Body of pancreas (tissue), 4 donors: Measurements from ENCODE around the gene MAEA. TPM values are rescaled to one million over a fixed set of nuclear protein-coding genes. Genes with fewer than 3 reads are reported as not detected.

Source experiments
- ATAC-seq: fragments of 150-250 bp; one replicate; pipeline ENCODE4 v1.9.1; 2016
- DNase-seq, 4 donors: peaks; one replicate each; pipeline ENCODE4 v3.0.0-alpha.2; 2019
- H3K27ac ChIP-seq, 4 donors: fragments of 200-600 bp; sonication (generic); 1 replicate in 3 of 4; 2 replicates in 1 of 4; pipeline versions ENCODE4 v1.5.1 to v1.6.1; 2016 to 2019; ENCODE audit warnings: mild to moderate bottlenecking in 1 of 4, mixed read lengths in 1 of 4, moderate library complexity in 1 of 4
- H3K27me3 ChIP-seq, 2 donors: fragments of 200-600 bp; sonication (generic); one replicate each; pipeline ENCODE4 v1.6.0; 2016; ENCODE audit warnings: mild to moderate bottlenecking in 1 of 2
- H3K36me3 ChIP-seq, 2 donors: fragments of 200-600 bp; sonication (generic); replicated peaks in 1 of 2; 2 replicates each; pipeline ENCODE4 v1.5.1; 2016; ENCODE audit warnings: low read depth in 2 of 2; ENCODE audit not compliant: insufficient read depth in 1 of 2
- H3K4me1 ChIP-seq: fragments of 200-600 bp; sonication (generic); one replicate; pipeline ENCODE4 v1.6.0; 2016
- H3K4me3 ChIP-seq, 2 donors: fragments of 200-600 bp; sonication (generic); 1 replicate in 1 of 2; 2 replicates in 1 of 2; pipeline ENCODE4 v1.5.1; 2016 to 2019
- H3K9me3 ChIP-seq, 3 donors: fragments of 200-600 bp; sonication (generic); 1 replicate in 2 of 3; 2 replicates in 1 of 3; pipeline ENCODE4 v1.5.1; 2016
- CTCF ChIP-seq, 7 experiments: fragments of 450-650 bp in 4 of 7; fragments of 200-600 bp in 3 of 7; sonication (generic) in 3 of 7; IDR thresholded peaks; one replicate each; pipeline ENCODE4 v1.5.1; 2016 to 2019; ENCODE audit warnings: antibody characterized with exemption in 7 of 7
- POLR2A ChIP-seq, 3 donors: fragments of 450-650 bp; IDR thresholded peaks; one replicate each; pipeline ENCODE4 v1.6.1; 2016; ENCODE audit warnings: antibody characterized with exemption in 3 of 3, mild to moderate bottlenecking in 2 of 3
- WGBS, 2 donors: methylation state at CpG; one replicate each; pipeline ENCODE4 v1.1.5; 2017; 5-methylcytosine and 5-hydroxymethylcytosine counted together
- intact Hi-C: fragments of 100-400 bp; cut with DNase I; formaldehyde crosslinking; loops from one replicate; pipeline ENCODE4 v1.15.1; 2023
- total RNA-seq, 2 donors: library from RNA; depleted of rRNA; stranded (reverse); fragments of >200 nt; gene quantifications; one replicate each; pipeline ENCODE4 v1.1.0, GENCODE V29; 2016

MAEA gene
- total RNA-seq, 2 donors from 2014 or later, result 68.7 to 88.0 TPM

GRCh38 chr4:1364217-1364616 lies 74.5 kb downstream of the MAEA start:
- H3K36me3 ChIP-seq, result no peaks in the 10 kb centered on the region
- intact Hi-C loops, result no loop called here
- WGBS, 2 donors, result 90 to 96% methylated on average over 4 to 16 of the region's 18 CpGs
- TF ChIP-seq CTCF (IDR thresholded peaks at IDR 0.05) (no peak), POLR2A (IDR thresholded peaks at IDR 0.05) (no peak)
- H3K9me3 ChIP-seq, result no peaks in the 10 kb centered on the region
- peaks cover 20% of the 10 kb centered on the region for H3K4me1 ChIP-seq
- no peak overlapping the region for H3K27ac ChIP-seq
- H3K4me3 ChIP-seq, result no peak overlapping the region
- ATAC-seq, result no peak
- no peaks in the 10 kb centered on the region for H3K27me3 ChIP-seq
- DNase-seq, result no peak

DNA sequence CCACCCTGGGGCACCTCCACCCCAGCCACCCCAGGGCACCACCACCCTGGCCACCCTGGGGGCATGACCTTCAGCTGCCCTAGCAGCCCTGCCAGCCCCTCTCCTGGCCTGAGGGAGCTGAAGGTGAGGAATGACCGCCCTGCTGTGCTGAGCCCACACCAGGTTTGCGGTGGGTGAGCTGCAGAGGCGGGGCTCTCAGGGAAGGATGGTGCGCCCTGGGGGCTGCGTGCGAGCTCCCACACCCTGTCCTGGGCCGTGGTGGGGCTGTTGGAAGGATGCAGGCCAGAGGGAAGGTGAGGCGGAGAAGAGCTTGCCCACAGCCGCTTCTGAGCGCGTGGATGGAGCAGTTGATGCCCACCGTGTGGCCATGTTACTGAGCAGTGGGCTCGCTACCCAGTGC lies 75.1 kb downstream of the MAEA start:
- TF ChIP-seq CTCF (IDR thresholded peaks at IDR 0.05) (no peak), POLR2A (IDR thresholded peaks at IDR 0.05) (no peak)
- no peak for ATAC-seq
- WGBS, 2 donors, result 94% methylated on average over 9 to 13 of the region's 13 CpGs
- intact Hi-C loops, result no loop called here
- Histone ChIP-seq H3K36me3 (no peaks in the 10 kb centered on the region), H3K27me3 (no peaks in the 10 kb centered on the region), H3K9me3 (no peaks in the 10 kb centered on the region), H3K4me3 (no peak overlapping the region), H3K4me1 (peaks cover 21% of the 10 kb centered on the region), H3K27ac (peak overlapping the region in 1 of 4 donors; percentile 38)
- DNase-seq, result no peak

DNA sequence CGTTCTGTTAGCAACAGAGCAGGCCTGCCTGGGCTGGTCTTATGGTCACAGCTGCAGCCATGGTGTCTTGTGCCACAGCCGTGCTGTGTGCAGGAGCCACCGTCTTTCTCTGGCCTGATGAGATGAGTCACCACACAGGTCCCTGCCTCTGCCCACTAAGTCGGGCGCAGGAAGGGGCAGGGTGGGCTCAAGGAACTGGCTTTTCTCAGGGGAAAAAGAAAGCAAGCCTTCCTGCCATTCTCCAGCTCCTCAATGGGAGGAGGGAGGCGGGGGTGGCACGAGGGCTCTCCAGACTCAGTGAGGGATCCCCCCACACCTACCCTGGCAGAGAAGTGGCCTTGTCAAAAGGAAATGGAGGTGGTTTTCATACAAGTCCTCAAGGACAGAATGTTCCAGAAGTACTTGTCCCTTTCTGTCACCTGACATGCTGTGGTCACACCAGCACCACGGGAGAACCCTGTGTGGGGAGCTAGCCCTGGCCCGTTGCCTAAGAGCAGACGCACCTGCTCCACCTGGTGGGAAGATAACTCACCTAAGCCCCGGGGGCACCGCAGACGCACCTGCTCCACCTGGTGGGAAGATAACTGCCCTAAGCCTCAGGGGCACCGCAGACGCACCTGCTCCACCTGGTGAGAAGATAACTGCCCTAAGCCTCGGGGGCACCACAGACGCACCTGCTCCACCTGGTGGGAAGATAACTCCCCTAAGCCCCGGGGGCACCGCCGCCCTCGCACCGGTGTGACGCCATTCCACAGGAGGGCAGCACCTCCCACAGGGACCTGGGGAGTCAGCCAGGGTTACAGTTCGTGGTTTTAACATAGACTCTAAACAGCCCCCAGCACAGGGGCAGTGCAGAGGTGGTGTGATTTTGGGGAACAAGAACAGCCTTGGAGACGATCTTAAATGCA lies 75.8 kb downstream of the MAEA start:
- Histone ChIP-seq H3K4me1 (peaks cover 21% of the 10 kb centered on the region), H3K9me3 (no peaks in the 10 kb centered on the region), H3K4me3 (no peak overlapping the region), H3K27me3 (no peaks in the 10 kb centered on the region), H3K36me3 (no peaks in the 10 kb centered on the region), H3K27ac (peak overlapping the region in 1 of 4 donors; percentile 38)
- WGBS, 2 donors, result 58 to 68% methylated on average over 17 to 25 of the region's 25 CpGs
- DNase-seq (peak in 3 of 4 donors; percentile 4 to 80 (median 67)), ATAC-seq (peak; percentile 16)
- intact Hi-C loops, result no loop called here
- TF ChIP-seq POLR2A (IDR thresholded peaks at IDR 0.05) (no peak), CTCF (IDR thresholded peaks at IDR 0.05) (peak in 1 of 7 experiments; percentile 4)

GRCh38 chr4:1366371-1367229 lies 76.9 kb downstream of the MAEA start:
- H3K4me1 ChIP-seq, result peaks cover 21% of the 10 kb centered on the region
- ATAC-seq (no peak), DNase-seq (peak in 1 of 4 donors; percentile 9)
- H3K27me3 ChIP-seq, result no peaks in the 10 kb centered on the region
- intact Hi-C loops, result no loop called here
- H3K9me3 ChIP-seq, result no peaks in the 10 kb centered on the region
- no peak for TF ChIP-seq POLR2A (IDR thresholded peaks at IDR 0.05)
- no peak for TF ChIP-seq CTCF (IDR thresholded peaks at IDR 0.05)
- H3K36me3 ChIP-seq, result no peaks in the 10 kb centered on the region
- H3K27ac ChIP-seq, result no peak overlapping the region
- 93 to 98% methylated on average over 14 to 33 of the region's 35 CpGs for WGBS, 2 donors
- H3K4me3 ChIP-seq, result no peak overlapping the region
